NCI-H187 treated with DMSO at 0.1 percent for 48 hours (cell line): ENCODE measurements around the gene CCBE1.
"Not testable (repeated sequence)": the region's sequence is repeated elsewhere in the genome, so short reads cannot be mapped to it uniquely, and the experiment has no call there.

Source experiments
- DNase-seq: peaks from one replicate; lab custom pipeline; 2025; lab: John Stamatoyannopoulos, UW

The CCBE1 gene

DNA sequence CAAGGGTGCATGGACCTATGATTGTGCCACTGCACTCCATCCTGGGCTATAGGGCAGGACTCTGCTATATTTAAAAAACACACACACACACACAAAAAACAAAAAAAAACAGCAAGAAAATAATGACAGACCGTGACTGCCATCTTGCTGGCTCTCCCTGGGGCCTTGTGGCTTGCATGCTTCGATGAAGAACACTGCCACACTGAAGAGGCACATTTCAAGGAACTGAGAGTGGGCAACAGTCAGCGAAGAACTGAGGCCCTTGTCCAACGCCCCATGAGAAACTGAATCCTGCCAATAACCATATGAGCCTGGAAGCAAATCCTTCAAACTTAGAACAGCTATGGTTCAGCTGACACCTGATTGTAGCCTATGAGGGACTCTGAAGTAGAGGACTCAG lies 158.1 kb downstream of the CCBE1 start:
- no peak for DNase-seq

DNA sequence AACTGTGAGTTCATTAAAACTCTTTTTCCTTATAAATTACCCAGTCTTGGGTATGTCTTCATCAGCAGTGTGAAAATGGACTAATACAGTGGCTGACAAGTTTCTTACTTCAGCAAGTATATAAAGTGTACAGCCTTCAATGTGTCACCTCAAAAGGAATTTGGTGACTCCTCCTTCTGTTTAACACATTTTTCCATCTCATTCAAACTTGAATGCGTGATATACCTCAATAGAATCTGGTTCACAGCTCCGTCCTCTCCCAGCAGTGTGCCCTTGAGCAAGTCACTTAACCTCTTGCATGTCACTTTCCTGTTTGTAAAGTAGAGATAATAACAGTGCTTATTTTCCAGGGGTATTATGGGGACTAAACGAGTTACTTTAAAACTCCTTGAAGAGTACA lies 159.6 kb downstream of the CCBE1 start:
- DNase-seq = no peak

DNA sequence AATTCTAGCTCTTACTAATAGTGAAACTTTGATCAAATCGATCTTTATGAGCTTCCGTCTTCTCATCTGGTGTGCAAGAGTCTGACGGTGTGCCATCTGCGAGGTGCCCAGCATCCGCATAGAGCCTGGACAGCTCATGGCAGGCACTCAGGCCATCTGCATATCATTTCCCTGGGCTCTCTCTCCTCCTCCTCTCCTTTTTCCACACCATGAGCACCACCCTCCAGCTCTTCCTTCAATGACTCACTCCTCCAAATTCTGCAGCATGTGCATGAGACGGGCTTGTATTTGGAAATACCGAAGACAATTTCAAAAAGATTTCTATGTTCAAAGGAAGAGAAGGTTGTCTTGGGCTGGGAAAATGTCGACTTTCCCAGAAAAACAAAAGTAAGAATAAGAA lies 161.1 kb downstream of the CCBE1 start:
- DNase-seq = no peak

DNA sequence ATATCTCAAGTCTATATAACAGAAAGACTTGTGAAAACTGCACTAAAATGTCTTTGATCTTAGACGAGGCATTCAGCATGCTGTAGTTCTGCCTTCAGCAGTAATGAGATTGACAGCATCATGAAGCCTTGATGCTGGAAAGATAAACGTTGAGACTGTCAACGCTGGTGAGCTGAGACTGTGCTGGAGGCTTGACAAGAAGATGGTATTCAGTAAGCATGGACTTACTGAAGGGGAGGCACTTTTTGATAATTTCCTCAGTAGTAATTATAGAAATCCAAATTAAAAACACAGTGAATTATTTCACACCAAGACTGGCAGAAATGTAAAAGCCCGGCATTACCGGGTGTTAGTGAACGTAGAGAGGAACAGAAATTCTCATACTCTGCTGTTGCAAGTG lies 162.2 kb downstream of the CCBE1 start:
- DNase-seq = no peak

DNA sequence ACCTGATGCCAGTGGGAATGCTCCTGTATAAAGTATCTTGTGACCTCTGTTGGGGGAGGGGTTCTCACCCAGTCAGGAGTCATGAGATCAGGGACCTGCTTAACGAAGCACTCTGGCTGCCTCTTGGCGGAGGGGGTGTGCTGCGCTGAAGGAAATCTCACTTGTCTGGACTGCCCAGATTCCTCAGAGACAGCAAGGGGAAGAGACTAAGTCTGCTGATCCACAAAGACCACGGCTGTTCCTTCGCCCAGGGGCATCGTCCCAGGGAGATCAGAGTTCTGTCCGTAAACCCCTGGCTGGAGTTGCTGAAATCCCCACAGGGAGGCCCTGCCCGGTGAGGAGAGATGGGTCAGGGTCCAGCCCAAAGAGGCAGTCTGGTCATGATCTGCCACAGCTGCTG lies 168.4 kb downstream of the CCBE1 start:
- DNase-seq = no peak

DNA sequence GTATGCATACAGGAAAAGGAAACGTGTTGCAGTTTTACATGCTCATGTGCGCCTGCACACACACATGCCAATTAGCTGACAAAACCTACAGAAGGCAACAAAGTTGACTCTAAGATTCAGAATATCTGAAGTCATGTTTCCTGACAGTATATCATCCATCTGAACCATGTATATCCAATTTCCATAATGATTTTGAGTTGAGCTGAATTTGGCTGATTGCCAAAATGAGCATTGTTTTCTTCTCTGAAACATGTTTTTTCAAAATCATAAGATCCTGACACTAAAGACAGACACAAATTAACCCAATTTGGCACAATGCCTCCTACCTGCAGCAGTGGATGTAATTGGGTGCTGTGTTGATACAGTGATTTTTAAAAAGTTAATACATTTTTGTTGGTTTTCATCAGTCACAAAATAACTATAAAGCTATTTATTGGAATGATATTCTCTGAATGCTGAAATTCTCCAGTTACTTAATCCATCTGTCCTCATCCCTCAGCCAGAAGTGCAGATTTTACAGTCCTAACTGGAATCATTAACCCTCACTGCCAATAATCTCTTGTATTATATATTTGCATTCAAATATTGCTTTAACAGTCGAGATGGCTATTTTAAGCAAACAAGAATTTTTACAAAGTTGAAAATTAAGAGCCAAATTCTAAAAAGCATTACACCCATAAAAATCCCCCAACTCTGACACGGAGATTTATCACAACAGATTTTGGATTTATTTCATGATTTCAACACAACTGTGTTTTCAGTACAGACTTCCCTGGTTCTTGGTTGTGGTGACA lies 176.5 kb downstream of the CCBE1 start:
- DNase-seq = no peak

DNA sequence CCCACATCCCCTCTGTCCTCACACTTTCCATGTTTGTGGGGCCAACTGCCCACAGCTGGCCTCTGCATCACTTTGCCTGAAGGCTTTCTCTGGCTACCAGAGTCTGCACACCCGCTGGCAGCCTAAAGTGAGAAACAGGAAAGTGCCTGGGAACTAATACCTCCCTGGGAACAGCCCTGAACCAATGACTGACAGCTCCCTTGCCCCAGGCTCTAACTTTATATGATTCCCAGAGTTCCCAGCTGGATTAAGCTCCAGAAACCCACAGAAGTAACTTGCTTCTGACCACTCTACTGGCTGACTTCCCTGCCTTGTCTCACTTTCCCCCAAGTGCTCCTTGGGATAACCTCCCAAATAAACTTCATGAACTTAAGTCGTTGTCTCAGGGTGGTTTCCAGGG lies 178.5 kb downstream of the CCBE1 start:
- no peak for DNase-seq

DNA sequence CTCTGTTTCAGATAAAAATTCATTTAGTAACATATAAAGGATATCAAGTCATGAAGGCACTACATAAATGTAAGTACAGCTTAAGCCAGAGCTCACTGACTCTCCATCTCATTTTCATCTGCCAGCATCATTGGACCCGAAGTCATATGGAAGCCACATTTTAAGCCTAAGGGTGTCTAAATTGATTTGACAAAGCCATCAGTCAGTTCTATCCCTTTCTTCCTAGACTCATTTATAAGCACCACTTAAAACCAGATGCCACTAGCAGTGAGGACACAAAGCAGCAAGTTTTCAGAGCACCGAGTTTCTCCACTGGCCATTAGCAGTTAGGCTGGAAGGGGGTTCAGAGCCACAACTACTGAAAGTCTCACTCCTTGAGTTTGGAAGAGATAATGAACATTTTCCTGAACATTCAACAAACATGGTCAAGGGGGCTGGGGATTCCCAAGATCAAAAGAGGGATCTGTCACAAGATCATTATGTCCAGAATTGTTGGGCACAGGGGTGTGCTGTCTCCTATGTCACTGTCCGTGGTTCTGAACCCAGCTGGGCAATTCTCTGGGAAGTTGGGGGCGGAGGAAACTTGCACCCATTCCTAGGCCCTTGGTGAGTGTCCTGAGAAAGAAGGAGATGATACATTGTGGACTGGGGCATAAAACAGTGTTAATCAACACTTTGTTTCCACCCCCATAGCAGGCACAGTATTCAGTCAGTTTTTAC lies 179.6 kb downstream of the CCBE1 start:
- DNase-seq = no peak

DNA sequence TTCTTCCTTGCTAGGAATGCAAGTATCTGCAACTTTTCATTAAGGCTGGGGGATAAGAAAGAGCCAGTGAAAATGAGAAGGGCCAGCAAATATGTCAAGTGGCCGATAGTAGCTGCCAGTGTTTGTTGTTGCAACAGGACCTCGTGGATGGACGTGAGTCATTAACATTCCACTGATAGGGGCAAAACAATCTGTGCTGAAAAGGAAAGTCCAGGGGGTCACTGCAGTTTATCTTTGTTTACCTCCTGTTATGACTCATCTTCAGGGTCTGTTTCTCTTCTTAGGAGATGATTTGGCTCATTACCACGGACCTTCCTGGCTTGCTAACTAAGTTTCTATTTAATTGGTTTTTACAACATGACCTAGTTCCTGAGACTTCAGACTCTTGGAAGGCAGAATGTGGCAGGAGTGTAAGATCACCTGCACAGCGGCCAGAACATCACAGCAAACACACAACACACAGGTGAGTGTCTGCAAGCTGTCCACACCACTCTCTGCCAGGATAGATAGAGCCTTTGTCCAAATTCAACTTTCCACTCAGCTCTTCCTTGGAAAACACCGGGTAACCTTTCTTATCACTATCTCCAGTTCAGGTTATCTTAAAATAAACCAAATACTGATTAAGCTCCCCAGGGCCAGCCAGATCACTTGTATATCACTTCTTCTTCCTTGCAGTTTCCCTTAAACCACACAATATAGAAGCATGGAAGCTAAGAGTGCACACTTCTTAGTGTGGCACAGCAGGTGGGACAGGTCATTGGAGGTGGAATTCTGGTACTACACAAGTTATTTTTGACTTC lies 180.7 kb downstream of the CCBE1 start:
- no peak for DNase-seq

DNA sequence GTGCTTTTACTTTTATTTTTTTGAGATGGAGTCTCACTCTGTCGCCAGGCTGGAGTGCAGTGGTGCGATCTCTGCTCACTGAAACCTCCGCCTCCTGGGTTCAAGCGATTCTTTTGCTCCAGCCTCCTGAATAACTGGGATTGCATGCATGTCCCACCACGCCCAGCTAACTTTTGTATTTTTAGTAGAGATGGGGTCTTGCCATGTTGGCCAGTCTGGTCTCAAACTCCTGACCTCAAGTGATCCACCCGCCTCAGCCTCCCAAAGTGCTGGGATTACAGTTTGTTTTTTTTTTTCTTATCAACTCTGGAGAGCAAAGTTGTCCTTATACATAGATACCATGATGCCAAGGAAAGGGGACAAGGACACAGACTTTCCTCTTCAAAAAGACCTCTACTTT lies 181.3 kb downstream of the CCBE1 start:
- DNase-seq = not testable (repeated sequence)

DNA sequence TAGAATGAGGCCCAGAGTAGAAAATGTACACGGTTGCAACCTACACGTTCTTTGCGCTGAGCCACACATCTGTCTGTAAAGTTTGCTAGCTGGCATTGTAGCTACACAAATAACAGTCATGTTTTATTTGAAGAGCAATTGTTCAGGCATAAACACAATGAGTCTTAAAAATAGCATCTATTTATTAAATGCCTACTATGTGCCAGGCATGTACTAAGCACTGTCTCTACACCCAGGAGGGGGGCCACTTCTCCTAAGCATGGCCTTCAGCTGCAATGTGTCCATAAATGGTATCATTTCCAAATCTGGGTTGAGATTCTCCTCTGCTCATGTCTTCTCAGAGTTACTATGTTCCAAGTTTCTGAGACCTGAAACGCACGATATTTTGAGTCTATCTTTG lies 182.1 kb downstream of the CCBE1 start:
- no peak for DNase-seq

DNA sequence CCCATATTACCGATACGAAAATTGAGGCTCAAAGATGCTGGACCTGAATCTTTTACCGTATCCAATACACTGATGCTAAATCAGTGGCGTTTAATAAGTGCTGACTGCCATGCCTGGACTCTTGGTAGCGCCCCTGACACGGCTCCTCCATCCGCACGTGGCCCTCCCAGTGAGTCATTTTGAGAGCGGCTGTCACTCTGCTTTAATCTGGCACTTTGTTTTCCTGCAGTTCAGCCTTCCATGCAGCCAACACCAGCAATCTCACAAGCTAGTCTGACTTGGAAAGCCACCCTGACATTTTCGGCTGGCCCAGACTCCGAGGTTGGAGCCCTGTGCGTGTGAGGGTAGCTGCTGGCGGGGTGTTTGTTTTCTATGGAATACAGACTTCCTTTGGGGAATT lies 183.0 kb downstream of the CCBE1 start:
- no peak for DNase-seq

DNA sequence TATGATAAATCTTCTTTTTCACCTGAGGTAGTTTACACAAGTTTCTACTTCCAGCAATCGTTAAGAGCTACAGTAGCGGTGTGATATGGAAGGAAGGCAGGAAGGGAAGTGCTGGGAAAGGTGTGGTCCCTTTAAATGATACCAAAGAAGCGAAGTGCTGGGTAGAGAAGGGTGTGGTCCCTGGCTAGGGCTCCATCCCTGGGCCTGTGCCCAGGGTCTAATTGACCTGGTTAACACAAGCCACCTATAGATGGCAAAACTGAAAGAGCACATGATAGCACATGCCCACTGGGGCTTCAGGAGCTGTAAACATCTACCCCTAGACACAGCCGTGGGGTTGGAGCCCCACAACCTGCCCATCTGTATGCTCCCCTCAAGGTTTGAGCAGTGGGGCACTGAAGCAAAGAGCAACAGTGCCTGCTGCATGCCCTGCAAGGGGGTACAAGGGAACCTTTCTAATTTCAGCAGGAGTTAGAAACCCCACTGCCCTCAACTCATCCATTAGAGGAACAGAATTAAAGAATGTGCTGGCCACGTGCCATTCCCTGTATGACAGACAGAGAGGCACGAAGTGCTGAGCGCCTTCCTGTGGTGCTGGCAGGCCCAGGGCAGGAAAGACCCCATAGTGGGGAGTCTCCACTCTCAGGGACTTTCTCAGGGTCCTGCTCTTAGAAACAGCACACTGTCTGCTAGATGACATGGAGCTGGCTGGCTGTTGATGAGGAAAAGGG lies 185.0 kb downstream of the CCBE1 start:
- DNase-seq = no peak

DNA sequence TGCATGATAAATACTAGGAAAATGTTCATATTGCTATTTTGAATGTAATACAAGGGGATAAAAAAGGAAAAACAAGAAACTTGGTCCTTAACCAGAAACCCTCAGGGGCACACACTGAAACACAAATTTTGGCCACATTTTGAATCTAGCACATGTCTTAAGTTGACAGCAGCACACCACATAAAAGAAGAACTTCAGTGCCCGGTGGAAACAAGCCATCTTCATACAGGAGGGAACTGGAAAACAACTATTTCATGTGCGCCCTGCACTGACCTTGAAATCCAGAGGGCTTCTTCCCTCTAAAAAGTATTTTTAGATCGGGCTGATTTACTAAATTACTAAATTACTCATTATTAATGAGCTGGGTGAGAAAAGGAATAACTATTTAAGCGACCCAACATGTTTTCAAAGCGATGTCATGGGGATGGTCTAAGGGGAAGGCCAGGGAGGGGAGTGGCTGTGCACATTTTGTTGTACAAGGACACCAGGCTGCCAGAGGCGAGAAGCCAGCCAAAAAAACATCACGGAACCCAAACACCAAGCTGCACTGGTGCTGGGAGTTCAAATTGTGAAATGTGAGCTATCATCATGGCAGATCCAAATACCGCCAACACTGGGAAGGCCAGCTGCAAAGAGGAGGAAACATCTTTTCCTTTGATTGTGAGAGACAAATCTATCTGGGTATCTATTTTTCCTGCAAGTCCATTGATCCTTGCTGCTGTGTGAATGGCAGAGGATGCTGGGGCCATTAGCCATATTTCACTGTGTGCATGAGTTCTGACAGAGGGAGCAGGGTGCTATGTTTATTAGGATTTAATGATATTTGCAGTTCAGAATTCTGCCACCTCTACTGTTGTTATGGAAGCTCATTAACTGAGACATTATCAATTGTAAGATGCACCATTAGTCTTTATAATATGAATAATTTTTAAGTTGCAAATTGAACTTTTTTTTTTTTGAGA lies 187.5 kb downstream of the CCBE1 start:
- no peak for DNase-seq

DNA sequence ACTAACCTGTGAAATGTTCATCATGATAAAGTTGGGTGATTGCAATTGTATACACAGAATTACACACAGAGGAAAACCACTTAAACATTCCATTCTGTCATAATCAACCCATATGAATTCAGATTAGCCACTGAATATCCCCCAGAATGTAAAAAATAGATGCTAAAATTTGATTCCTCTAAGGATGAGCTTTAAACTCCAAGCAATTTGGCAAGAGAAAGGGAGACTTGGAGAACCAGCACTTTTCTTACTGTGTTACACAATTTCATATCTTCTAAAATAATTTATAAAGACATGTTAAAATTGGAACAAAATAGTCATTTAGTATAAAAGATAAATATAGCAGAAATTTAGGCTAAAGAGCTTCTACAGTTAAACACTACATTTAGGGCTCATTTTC lies 191.9 kb downstream of the CCBE1 start:
- DNase-seq = no peak

DNA sequence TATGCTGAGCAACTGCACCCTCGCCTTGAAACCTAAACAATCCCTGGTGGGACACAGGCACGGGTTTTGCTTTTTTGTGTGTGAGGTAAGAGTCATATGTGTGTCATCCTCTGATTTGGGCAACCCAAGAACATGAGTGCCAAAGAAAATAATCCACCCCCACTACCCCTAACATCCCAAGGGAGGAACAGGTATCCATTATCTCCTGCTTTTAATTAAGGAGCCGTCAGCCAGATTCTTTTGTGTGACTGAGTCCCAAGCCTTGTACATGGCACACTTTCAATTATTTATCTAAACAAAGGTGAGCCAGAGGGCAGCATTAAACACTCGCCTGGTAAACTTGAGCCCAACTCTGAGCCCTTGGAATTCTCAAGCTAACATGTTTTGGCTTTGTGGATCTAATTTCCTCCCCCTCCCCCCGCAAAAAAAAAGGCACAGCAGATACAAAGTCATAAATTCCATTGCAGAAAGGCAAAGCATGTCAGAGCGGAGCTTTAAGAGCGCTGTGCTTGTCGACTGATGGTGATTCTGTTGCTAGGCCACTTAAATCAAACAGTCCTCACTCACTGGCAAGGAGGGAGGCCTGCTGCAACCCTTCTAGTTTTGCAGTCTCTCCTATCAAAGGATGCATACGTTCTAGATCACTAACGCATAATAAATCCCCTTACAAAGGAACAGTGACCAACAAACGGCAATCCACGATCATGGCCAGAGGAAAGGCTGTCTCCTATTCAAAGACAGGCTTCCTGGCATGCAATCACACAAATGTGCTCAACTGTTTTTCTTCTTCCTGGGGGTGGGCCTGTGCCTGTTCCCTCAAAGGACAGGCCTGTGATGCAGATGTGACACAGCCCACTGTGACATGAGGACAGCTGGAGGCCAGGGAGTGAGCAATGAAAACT lies 194.7 kb downstream of the CCBE1 start:
- no peak for DNase-seq

DNA sequence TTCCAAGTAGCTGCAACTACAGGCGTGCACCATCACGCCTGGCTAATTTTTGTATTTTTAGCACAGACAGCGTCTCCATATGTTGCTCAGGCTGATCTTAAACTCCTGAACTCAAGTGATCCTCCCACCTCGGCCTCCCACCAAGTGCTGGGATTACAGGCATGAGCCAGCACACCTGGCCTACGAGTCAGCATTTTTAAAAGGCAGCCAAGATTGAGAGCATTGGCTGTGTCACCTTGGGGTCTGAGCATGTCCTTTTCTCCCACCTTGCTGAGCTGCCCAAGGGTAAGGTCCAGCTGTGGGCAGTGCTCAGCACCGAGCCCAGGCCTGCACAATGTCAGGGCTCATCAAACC lies 195.3 kb downstream of the CCBE1 start:
- DNase-seq = no peak

DNA sequence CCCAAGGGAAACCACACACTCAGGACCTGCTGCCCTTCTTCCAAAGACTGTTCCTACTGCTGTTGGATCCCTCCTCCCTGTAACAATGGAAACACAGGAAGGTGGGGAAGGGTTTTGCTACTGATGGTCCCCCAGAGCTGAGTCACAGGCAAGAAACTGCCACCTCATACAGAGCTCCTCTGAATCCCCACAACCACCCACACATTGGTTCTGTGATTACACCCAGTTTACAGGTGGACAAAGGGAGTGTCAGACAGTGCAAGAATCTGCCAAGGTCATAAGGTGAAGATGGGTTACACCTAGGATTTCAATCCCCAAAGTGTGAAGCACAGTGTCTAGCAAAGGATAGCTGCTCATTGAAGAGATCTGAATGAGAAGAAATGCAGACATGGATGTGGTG lies 196.5 kb downstream of the CCBE1 start:
- no peak for DNase-seq

DNA sequence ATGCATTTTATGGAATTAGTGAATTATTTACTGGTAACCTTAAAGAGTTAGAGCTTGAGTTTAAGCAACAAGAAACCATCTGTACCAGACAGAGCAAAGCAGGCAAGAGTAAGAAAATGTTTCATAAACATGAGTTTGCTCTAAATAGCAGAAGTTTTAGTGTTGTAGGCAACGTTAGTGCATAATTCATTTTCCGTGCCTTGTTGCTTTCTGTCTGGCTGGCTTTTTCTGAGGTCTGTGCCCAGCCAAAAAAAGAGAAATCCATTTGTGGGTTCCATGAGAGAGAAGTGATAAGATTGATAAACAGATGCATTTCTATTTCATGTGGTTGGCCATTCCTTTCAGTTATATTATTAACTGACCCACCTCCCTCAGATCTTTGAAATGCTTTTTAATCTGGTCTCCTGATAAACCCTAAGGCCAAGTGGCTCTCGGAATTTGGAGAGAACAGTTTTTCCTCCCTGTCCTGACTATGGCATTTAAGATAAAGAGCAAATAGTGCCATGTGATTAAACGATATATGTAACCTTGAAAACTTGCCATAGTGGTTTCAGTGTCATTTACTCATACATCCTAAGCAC lies 198.6 kb downstream of the CCBE1 start:
- DNase-seq = no peak
